Measurements from ENCODE around the gene DSTN.

The DSTN gene

DNA sequence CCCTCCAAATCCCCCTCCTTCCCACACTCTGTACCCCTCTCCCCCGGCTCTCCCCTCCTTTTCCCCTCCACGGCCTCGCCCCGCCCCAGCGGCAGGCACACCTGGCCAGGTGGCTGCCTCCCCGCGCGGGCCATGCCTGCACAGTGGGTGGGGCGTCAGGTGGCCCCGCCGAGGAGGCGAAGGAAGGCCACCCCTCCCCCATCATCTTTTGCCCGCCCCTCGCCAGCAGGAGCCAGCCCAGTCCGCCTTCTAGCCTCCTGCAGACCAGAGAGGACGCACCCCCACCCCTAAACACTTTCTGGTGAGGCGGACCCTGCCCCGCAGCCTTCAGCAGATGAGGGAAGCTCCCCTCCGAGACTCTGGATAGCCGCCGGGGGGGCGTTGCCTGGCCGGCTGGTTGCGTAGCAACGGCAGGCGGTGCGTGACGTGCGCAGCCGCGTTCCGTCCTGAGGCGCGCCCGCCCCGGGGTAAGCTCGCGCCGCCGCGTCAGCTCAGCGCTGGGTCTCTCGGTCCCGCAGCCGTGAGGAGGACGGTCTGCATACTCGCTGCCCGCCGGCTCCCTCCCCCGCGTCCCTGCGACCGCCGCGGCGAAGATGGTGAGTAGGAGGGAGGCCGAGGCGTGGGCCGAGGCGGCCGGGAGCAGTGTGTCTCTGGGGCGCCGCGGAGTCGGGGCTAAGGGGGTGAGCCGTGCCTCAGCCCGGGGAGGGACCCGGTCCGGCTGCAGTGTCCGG lies at the start of gene DSTN:
TSS of gene DSTN (plus strand) at position 460 of the 731 bp plus-strand sequence. CDS start at position 594, 134 bp downstream.
- DNase-seq: peak; percentile 93

DNA sequence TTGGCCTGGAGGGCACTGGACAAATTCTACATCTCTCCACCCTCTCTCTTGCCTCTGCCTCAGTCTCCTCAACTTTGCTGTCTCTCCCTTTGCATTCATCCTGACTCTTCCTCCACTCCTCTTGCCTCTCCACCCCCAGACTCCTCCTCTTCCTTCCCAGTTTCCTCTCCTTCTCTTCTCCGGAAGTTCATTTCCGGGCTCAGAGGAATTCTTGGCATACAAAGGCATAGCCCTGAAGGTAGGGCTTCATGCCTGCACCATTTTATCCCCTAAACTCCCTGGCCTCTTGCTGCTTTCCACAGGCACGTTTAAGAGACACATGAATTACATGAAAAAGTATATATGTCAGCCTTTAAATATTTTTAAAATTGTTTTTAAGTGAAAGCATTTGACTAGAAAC lies 49.3 kb upstream of the DSTN start:
- DNase-seq: no peak

DNA sequence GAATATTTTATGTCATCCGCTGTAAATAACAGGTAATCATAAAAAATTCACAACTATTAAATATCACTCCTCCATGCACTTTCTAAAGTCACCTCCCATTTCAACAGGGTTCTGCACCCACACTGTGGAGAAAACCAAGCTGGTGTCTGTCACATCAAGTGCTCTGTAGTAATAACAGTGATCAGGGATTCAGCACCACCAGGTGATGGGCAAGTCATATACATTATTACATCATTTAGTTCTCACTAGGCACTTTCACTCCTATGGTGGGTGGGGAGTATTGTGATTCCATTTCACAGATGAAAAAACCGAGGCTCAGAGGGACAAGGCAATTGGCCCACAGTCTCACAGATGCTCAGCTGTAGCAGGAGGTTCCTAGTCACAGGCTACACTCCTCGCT lies 47.3 kb upstream of the DSTN start:
- no peak for DNase-seq

DNA sequence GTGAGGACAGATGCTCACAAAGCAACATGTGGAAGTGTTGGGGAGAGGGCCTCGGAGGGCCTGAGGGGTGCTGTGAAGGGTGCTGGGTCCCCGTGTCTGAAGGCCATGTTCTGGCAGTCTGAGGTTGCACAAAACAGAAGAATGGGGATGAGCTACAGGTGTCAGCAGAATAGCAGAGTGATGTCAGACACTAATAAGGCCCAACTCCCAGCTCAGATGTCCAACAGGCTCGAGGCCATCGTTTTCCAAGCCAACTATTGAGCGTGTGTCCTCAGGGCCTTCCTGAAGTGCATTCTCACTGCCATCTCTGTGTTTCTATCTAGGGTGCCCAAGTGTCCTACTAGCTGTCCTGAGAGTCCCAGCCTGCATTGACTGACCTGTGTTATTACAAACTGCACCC lies 46.5 kb upstream of the DSTN start:
- no peak for DNase-seq

DNA sequence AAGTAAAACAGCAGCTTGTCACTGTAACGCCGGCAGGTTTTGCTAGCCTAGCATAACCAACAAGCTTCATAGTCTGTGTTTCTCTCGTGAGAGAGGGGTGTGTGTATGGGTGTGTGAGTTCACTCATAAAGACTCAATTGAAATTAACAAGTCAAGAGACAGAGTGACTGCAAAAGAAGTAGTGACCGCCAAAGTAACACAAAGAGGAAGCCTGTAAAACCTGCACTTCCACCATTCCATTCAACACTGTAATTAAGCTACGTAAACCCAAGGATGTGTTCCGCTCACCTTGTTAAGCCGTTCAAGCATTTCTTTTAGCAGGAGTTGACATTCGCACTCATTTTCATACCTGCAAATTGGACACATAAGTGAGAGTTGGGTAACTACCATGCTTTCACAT lies 45.3 kb upstream of the DSTN start:
- DNase-seq: no peak

DNA sequence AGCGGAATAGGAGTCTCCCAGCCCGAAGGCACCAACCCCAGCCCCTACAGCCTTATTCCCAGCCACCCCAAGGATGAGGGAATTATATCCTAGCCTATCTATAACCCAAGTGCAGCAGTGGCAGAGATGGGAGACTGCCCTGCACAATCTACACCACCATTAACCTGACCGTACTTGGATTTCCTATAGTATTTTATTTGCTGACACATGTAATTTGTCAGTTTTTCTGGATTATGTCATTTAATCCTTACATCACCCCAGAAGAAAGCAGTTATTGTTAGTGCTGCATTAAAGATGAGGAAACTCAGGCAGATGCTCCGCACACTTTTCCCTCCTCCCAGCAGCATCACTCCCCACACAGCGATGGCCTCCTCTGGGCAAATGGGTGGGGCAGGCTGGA lies 44.7 kb upstream of the DSTN start:
- DNase-seq: no peak

DNA sequence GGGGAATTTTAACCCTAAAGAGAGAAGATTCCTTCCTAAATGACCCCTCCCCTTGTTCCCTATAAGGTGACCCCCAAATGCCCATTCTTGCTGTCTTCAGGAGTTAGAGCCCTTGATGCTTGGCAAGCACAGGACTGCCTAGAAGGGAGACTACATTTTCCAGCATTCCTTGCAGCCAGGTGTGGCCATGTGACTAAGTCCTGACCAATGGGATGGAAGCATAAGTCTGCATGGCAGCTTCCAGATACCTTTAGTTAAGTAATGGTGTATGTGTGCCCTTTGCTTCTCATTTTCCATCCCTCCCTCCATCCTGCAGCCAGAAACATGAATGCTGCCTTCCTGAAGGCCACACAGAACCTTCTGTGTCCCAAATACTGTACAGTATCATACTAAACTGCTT lies 44.2 kb upstream of the DSTN start:
- peak; percentile 45 for DNase-seq

DNA sequence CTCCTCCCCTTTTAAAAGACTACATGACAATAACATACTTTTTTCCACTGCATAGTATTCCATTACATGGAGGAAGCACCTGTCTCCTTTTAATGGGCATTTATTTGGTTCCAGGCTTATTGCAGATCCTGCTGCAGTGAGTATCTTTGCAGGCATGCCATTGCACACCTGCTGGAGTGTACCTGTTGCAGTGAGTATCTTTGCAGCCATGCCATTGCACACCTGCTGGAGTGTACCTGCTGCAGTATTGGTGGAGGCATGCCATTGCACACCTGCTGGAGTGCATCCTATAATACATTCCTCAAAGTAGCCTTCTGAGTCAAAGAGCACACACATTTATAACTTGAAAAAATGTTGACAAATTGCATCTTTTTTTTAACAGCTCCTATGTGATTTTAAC lies 40.3 kb upstream of the DSTN start:
- no peak for DNase-seq

DNA sequence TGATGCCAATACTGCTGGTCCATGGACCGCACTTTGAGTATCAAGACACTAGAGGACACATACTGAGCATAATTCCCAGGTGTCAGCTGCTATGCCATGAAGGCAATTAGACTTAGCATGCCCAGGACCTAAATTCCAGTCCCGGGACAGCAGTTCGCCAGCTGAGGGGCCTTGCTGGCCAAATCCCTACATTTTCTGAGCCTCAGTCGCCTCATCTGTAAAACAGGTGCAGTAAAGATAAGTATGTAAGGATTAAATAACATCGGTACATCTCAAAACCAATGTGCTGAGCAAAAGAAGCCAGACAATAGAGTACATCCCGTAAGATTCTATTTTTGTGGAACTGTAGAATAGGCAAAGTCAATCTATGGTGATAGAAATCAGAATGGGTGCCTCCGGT lies 39.7 kb upstream of the DSTN start:
- DNase-seq: no peak

DNA sequence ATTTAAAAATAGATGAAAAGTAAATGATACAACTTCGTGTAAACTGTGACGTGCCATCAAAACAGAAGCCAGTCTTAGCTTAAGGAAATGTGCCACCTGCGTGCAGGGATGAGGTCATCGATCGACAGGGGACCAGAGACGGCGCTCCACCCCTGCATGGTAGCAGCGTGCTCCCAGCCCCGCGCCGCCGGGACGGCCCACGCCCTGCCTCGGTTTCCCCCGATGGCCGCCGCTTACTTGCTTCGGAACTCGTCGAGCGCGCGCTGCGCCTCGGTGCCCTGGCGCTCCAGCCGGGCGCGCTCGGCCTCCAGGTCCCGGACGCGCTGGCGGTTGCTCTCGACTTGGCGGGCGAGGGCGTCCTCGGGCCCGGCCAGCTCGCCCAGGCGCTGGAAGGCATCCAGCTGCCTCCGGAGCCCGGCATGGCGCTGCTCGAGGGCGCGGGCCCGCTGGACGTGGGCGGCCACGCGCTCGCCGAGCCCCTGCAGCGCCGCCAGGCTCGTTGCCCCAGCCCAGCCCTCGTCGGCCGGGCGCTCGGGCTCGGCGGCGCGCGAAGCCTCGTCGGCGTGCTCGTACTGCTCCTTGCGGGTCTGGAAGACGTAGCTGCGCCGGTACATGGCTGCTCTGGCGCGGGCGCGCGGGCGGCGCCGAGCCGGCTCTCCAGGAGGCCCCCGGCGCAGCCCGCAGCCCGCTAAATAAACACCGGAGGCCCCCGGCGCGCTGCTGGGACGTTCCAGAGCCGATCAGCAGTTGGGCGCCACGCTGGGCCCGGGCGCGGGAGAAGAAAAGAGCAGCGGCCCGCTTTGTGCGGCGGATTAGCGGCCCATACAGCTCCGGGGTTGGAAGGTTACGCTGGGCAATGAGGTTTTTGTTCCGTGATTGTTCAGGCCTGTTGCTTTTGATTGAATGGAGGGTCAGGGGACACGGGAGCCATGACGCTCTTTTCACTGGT lies 38.9 kb upstream of the DSTN start, which contains the start of gene BFSP1:
TSS of gene BFSP1 (minus strand) at position 664 of the 949 bp plus-strand sequence. CDS start at position 614, 50 bp downstream.
- DNase-seq: peak; percentile 59

DNA sequence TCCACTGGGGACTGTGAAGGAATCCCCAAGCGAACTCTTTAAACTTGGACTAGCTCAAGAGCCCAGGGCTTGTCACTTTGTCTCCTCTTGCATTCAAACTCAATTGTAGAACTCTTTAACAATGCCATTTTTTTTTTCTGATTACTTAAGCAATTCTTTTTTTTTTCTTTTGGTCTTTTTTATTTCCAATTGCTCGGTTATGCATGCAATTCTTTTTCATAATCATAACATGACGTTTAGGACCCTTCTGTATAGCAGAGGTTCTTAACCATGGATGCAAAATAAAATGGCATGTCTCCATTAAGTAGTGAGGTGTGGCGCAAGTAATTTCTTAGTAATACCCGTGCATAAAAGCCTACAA lies 38.2 kb upstream of the DSTN start:
- no peak for DNase-seq

DNA sequence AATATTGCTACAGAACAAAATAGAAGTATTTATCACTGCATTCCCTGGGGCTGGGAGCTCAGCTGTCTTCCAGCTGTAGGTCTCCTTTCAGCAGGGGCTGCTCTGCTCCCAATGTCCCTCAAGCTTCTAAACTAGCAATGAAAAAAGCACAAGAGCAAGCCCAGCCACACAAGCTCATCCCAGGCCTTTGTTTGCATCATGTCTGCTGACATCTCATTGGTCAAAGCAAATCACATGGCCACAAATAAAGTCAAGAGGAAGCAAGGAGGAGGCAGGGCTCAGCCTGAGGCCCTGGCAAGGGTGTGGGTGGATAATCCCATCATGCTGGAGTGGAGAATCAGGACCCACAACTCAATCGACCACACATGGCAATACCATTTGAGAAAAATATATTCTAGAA lies 36.5 kb upstream of the DSTN start:
- peak; percentile 84 for DNase-seq

DNA sequence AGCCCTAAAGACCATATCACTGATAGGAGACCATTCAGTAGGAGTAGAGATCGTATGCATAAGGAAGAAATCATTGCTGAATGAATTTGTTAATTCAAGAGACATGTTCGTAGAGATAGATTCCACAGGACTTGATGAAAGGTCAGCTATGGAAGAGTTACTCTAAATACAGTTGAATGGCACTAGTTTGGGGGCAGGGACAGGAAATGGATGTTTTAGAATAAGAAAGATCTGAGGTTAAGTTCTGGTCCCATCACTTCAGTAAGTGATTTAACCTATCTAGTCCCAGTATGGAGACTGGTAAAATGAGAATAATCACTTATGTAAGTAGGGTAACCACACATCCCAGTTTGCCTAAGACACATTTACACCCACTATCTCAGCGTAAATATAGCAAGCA lies 35.8 kb upstream of the DSTN start:
- no peak for DNase-seq

DNA sequence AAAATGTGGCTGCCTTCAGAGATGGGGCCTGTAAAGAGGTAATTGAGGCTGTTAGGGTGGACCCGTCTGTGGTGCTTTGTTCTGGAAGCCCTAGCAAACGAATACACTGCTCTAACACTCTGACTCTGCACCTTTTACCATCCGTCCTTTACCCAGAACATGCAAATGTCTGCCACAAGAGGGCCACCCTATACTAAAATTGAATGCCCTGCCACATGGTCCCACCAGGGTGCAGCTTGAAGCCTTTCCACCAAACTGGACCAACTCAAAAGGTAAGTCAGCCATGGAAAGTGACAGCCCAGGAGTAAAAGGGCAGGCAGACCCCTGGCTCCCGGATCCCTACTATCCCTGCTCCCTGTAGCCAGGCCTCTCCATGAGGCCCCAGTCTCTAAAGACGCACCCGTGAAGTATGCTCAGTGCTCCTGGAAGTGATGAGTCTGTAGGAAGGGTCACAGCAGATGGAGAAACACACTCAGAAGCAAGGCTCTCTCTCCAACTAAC lies 32.9 kb upstream of the DSTN start:
- DNase-seq: peak; percentile 85

DNA sequence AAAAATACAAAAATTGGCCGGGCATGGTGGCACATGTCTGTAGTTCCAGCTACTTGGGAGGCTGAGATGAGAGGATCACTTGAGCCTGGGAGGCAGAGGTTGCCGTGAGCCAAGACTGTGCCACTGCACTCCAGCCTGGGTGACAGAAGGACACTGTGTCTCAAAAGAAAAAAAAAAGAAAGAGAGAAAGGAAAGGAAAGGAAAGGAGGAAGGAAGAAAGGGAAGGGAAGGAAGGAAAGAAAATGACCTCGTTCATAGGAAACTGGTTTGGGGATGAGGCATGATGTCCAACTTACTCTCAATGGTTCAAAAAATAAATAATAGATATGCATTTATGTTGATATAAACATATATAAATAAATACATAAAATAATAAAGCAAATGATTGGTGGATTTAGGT lies 31.9 kb upstream of the DSTN start:
- DNase-seq: no peak

DNA sequence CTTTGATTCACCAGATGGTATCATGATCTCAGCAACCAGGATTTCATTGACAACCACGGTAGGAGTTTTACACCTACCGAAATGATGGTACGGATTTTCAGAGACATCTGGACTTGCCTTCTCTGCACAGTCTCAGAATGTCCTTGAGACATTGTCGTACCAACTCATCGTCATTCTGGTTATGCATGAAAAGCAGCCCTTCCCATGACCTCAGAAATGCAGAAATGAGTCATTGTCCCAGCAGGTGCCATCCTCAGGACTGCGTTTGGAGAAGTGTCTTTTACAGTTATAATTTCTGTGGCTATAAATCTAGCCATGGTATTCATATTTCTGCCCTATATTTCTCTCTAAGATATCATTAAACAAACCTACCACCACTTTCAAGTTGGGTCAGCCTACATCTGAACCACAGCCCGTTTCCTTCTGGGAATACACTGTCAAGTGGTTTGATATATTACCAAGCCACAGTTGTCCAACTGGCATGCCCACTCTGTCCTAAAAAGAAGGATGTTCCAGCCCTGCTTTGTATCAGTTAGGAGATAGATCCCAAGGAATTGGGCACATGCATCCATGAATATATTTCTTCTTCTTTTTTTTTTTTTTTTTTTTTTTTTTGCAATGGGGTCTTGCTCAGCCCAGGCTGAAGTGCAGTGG lies 31.2 kb upstream of the DSTN start:
- DNase-seq: no peak

DNA sequence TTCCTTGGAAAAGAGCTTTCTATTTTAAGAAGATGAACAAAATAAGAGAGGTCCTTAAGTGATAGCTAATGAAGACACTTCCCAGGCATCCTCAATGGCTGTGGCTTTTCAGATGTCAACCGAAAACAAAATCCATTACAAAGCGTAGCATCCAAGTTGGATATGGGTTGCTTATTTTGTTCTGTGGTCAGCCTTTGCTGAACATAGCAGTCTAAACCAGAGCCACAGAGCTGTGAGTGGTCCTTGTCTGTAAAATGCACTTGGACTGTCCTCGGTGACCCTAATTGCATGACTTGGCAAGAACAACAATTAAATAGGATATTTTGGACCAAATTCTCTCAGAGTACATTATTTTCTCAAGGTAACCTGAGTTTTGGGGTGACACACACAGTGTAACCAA lies 28.3 kb upstream of the DSTN start:
- no peak for DNase-seq

DNA sequence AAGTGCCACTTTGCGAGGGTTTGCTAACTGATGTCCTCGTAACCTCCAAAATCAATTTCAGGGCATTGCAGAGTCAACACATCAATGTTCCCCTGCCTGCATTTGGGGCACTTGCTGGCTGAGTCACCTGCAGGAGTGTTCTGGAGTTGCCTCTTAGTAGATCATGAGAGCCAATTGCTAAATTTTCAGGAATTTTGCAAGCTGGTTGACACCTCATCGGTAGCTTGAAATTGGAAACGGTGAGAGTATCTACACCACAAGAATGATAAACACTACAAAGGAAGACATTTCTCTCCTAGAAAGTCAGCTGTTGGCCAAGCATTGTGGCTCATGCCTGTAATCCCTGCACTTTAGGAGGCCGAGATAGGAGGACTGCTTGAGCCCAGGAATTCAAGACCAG lies 27.9 kb upstream of the DSTN start:
- DNase-seq: no peak

DNA sequence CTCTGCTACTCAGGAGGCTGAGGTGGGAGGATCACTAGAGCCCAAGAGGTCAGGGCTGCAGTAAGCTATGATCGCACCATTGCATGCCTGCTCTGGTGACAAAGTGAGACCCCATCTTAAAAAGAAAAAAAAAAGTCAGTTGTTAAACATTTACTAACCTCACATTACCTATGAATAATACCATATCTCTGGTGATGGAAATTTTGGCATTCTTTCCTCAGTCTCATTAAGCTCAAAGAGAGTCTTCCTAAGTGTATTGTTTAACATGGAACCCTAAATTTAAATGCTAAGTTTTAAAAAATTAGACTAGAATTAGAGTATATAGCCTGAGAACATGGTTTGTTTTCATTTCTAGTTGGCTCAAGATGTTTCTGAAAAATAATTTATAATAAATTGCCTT lies 27.4 kb upstream of the DSTN start:
- no peak for DNase-seq

DNA sequence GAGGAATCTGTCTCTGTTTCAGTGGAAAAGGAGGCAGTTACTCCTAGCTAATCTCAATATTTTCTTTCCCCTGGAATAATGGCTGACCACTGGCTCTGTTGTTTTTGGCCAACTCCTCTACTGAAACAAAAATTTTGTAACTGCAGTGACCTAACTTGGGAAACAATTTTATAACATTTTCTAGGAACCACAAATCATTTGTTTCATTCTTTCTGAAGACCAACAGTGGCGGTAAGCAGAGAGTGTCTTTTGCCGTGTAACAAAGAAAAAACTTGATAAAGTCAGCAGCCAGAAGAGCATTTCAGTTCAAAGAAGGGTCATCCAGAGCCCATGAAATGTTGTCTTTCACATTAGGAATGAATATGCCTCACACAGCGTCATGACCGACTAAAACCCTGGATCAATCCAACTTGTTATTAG lies 26.9 kb upstream of the DSTN start:
- no peak for DNase-seq

DNA sequence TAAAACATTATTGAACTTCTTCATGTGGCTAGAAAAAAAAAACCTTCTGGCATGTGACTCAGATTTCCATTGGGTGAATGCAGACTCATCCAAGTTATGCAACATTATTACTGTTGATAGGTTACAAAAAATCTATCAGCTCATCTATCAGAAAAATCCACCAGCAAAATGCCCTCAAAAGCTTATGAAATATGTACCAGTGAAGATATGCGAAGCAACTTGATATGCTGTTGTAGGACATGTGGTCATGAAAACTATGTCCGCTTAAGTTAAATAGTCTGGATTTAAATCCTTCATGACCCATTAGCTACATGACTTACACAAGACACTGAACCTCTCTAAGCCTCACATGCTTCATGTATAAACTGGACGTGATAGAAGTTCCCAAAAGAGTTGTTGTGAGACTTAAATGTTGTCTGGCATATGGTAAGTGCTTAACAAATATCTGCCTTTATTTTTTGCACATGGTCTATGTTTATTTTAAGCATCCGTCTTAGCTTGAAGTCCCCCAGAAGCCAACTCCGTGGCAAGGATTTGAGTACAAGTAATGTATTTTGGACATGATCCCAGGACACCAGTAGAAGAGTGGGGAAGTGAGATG lies 26.2 kb upstream of the DSTN start:
- DNase-seq: no peak

DNA sequence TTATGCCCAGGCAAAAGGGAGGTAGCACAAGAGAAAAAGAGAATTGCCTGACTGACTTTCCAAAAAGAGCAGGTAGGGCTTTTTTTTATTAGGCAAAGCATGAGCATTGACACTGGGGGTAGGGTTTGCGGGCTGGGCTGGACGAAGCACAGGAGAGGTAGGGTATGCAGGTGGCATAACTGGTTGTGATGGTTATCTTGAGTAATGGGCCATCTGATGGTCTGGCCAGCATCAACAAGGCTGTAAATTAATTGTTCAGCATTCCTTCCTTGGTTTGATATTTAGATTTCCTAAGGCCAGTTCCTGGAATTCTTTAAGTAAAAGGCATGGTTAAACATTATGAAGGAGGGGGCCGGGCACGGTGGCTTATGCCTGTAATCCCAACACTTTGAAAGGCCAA lies 24.7 kb upstream of the DSTN start:
- no peak for DNase-seq

DNA sequence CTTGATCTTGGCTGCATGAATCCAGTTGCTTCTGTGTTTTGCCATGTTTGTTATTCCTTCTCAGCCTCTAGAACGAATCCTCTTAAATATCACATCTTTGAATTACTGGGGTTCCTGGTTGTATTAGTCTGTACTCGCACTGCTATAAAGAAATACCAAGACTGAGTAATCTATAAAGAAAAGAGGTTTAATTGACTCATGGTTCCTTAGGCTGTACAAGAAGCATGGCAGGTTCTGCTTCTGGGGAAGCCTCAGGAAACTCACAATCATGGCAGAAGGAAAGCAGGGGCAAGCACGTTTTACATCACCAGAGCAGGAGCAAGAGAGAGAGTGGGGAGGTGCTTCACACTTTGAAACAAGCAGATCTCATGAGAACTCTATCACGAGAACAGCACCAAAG lies 20.7 kb upstream of the DSTN start:
- no peak for DNase-seq
